ENCODE measurements around the gene KLF4. TPM values are rescaled to one million over a fixed set of nuclear protein-coding genes. Genes with fewer than 3 reads are reported as not detected.

Gene KLF4
- total and polyA plus RNA-seq, 8 donors, result 12.3 to 89.6 (median 53.3) TPM

- Histone ChIP-seq H3K27ac (no peak overlapping the region), H3K27me3 (no peaks in the 10 kb centered on the region), H3K36me3 (no peaks in the 10 kb centered on the region), H3K4me1 (no peaks in the 10 kb centered on the region), H3K4me3 (no peak overlapping the region), H3K9me3 (no peaks in the 10 kb centered on the region)
- DNase-seq (no peak), ATAC-seq (no peak)
- intact Hi-C loops (cut with DNase I), result no loop called here
- no peak for TF ChIP-seq CTCF (IDR thresholded peaks at IDR 0.05)
Observed at GRCh38 chr9:107472581-107473340, 16.8 kb downstream of the KLF4 start.

GRCh38 chr9:107471552-107471951, 18.0 kb downstream of the KLF4 start:
- H3K9me3 ChIP-seq, result no peaks in the 10 kb centered on the region
- H3K36me3 ChIP-seq, result no peaks in the 10 kb centered on the region
- intact Hi-C loops (cut with DNase I), result no loop called here
- no peaks in the 10 kb centered on the region for H3K4me1 ChIP-seq
- no peak for DNase-seq
- H3K27me3 ChIP-seq, result peaks cover 0 to 12% of the 10 kb centered on the region in 2 donors
- no peak overlapping the region for H3K4me3 ChIP-seq
- no peak for TF ChIP-seq CTCF (IDR thresholded peaks at IDR 0.05)
- no peak for ATAC-seq
- no peak overlapping the region for H3K27ac ChIP-seq

GRCh38 chr9:107467416-107467815, 22.2 kb downstream of the KLF4 start:
- no peak overlapping the region for H3K27ac ChIP-seq
- H3K36me3 ChIP-seq, result no peaks in the 10 kb centered on the region
- H3K9me3 ChIP-seq, result no peaks in the 10 kb centered on the region
- TF ChIP-seq CTCF (IDR thresholded peaks at IDR 0.05), result no peak
- H3K4me3 ChIP-seq, result no peak overlapping the region
- H3K4me1 ChIP-seq, result peaks cover 0 to 15% of the 10 kb centered on the region in 2 donors
- intact Hi-C loops (cut with DNase I), result no loop called here
- DNase-seq, result no peak
- H3K27me3 ChIP-seq, result peaks cover 0 to 43% of the 10 kb centered on the region in 2 donors
- ATAC-seq, result no peak

GRCh38 chr9:107466826-107467225, 22.7 kb downstream of the KLF4 start:
- Histone ChIP-seq H3K36me3 (no peaks in the 10 kb centered on the region), H3K4me3 (no peak overlapping the region), H3K27ac (no peak overlapping the region), H3K9me3 (no peaks in the 10 kb centered on the region), H3K27me3 (peaks cover 0 to 43% of the 10 kb centered on the region in 2 donors), H3K4me1 (peaks cover 0 to 15% of the 10 kb centered on the region in 2 donors)
- intact Hi-C loops (cut with DNase I), result no loop called here
- ATAC-seq (no peak), DNase-seq (no peak)
- no peak for TF ChIP-seq CTCF (IDR thresholded peaks at IDR 0.05)

GRCh38 chr9:107465467-107466451, 23.8 kb downstream of the KLF4 start:
- intact Hi-C loops (cut with DNase I), result no loop called here
- no peaks in the 10 kb centered on the region for H3K36me3 ChIP-seq
- TF ChIP-seq CTCF (IDR thresholded peaks at IDR 0.05), result peak; percentile 93
- DNase-seq (peak; percentile 54 to 95 (median 72)), ATAC-seq (peak; percentile 100)
- no peak overlapping the region for H3K27ac ChIP-seq
- H3K9me3 ChIP-seq, result no peaks in the 10 kb centered on the region
- peaks cover 0 to 15% of the 10 kb centered on the region in 2 donors for H3K4me1 ChIP-seq
- H3K27me3 ChIP-seq, result peaks cover 0 to 43% of the 10 kb centered on the region in 2 donors
- peak overlapping the region; percentile 46 to 50 for H3K4me3 ChIP-seq

Measured in left lung (tissue), 10 donors.